D721Med (cell line): ENCODE measurements around the gene TMIGD2.
"Not testable (repeated sequence)": the region's sequence is repeated elsewhere in the genome, so short reads cannot be mapped to it uniquely, and the experiment has no call there.

Experiments used
- DNase-seq: peaks from one replicate; pipeline ENCODE4 v3.0.0; 2011; ENCODE audit warnings: low spot score; ENCODE audit not compliant: insufficient read length
- FAIRE-seq: peaks from 2 replicates; lab custom pipeline; 2011; peaks lifted over from hg19 to GRCh38; lab: Jason Lieb, UNC
- TF ChIP-seq, protein P1 (sequence below): IDR thresholded peaks from 2 replicates; pipeline ENCODE4 v1.5.1; 2012; ENCODE audit warnings: mild to moderate bottlenecking, control low read depth; ENCODE audit not compliant: insufficient read depth; ENCODE audit errors: missing control alignments

TMIGD2 gene

DNA sequence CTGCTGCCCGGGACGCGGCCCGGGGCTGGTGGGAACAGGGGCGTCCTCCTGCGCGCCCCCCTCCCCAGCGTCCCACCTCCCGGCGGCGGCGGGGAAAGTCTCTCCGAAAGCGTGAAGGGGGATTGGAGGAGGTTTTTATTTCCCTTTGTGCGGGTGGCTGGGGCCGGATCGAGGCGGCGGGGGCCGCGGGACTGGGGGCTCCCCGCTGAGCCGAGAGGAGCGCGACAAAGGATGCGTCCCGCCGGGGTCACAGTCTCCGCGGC lies 23.0 kb downstream of the TMIGD2 start:
- TF ChIP-seq, protein P1, sequence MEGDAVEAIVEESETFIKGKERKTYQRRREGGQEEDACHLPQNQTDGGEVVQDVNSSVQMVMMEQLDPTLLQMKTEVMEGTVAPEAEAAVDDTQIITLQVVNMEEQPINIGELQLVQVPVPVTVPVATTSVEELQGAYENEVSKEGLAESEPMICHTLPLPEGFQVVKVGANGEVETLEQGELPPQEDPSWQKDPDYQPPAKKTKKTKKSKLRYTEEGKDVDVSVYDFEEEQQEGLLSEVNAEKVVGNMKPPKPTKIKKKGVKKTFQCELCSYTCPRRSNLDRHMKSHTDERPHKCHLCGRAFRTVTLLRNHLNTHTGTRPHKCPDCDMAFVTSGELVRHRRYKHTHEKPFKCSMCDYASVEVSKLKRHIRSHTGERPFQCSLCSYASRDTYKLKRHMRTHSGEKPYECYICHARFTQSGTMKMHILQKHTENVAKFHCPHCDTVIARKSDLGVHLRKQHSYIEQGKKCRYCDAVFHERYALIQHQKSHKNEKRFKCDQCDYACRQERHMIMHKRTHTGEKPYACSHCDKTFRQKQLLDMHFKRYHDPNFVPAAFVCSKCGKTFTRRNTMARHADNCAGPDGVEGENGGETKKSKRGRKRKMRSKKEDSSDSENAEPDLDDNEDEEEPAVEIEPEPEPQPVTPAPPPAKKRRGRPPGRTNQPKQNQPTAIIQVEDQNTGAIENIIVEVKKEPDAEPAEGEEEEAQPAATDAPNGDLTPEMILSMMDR: no peak
- FAIRE-seq (no peak), DNase-seq (no peak)

DNA sequence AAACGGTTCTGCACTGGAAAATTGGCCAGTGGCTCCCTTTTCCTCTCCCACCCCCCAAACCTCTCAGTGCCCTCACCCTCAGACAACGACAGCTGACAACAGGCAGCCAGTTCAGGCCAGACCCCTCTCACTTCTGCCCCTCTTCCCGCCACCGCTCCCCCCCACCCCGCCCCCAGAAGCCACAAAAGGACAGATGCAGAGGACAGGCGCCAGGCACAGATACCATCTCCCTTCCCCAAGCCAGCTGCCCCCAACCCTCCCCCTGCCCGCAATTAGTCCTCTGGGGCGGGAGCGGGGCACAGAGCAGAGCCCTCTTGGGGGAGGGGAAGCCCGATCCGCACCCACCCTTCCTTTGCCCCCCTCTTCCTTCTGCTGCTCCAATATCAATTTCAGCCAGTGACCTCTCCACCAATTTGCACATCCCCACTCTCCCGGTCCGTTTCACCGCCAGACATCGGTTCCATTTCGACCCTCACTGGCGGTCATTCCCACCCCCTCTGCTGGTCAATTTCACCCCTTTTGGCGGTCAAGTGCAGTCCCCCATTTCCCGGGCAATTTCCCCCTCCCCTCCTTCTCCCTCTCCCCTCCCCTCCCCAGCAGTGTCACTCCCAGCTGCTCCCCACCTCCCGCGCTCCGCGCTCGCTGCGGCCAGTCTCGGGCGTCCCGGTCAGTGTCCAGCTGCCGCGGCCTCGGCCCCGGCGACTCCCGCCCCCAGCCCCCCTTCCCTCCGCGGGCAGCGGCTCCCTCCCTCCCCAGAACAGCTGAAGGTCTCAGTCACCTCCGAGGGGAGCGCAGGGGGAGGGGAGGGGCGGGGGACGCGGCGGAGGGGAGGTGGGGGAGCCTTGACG lies 23.5 kb downstream of the TMIGD2 start, which contains the start of gene SHD:
SHD (plus strand) TSS at position 848 of the 848 bp plus-strand sequence. CDS start 798 bp downstream, outside the sequence.
- TF ChIP-seq, protein P1: no peak
- FAIRE-seq: no peak
- no peak for DNase-seq

DNA sequence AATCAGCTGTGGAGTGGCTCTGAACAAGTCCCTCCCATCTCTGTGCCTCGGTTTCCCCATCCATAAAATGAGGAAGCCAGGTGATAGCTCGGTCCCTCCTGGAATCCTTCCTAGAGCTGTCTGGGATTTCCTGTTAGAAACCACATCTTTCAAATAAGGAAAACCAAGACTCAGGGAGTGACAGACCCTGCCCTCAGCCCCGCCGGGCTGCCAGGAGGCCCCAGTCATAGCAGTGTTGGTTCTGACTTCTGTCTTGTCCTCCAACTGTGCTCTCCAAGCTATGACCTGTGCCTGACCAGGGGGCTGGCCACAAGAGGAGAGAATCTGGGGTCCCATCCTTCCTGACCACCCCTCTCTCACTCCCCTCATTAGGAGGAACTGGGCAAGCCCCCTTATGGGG lies 24.2 kb downstream of the TMIGD2 start:
- FAIRE-seq (no peak), DNase-seq (no peak)
- TF ChIP-seq, protein P1: no peak

DNA sequence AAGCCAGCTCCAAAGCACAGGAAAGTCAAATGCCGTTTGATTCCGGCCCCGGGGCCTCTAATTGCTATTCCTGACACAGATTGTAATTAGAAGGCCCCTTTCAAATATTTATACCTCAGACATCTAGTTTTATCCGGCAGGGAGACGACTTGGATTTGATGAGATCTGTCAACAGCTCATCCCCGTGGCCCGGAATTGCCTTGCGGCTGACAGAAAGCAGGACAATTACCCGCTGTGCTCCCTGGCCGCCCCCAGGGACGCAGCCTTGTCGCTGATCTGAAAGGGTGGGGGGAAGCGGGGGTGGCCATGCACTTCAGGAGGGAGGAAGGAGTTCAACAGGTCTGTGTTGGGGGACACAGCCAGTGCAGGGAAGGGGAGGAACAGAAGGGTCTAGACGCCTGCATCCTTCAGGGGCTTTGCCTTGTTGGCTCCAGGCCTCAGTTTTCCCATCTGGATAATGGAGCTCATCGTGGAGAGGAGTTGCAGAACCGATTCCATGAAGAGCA lies 24.9 kb downstream of the TMIGD2 start:
- FAIRE-seq: no peak
- TF ChIP-seq, protein P1: no peak

DNA sequence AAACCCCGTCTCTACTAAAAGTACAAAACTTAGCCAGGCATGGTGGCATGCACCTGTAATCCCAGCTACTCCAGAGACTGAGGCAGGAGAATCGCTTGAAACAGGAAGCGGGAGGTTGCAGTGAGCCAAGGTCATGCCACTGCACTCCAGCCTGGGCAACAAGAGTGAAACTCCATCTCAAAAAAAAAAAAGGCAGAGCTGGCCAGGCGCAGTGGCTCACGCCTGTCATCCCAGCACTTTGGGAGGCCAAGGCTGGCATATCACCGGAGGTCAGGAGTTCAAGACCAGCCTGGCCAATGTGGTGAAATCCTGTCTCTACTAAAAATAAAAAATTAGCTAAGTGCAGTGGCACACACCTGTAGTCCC lies 27.9 kb downstream of the TMIGD2 start:
- DNase-seq, FAIRE-seq: not testable (repeated sequence)

More for the DNA sequence above, 24.9 kb downstream of the TMIGD2 start:
- no peak for DNase-seq

DNA sequence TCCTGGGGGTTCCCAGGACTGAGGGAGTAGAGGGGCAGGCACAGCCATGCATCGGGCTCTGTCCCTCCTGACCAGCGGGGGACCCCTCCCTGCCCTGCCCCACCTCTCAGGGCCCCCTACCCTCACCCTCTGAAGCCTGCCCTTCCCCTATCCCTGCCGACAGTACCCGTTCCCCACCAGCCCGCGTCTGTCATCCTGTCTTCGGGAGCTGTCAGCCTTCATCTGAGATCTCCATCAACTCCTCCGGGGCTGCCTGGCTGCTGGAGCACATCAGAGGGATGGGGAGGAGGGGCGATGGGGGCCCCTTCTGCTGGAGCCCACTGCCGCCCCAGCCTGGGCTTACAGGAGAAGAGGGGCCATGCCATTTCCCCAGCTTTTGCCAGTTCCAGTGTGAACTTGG lies 29.3 kb downstream of the TMIGD2 start:
- no peak for DNase-seq
- FAIRE-seq: no peak
- TF ChIP-seq, protein P1: no peak

DNA sequence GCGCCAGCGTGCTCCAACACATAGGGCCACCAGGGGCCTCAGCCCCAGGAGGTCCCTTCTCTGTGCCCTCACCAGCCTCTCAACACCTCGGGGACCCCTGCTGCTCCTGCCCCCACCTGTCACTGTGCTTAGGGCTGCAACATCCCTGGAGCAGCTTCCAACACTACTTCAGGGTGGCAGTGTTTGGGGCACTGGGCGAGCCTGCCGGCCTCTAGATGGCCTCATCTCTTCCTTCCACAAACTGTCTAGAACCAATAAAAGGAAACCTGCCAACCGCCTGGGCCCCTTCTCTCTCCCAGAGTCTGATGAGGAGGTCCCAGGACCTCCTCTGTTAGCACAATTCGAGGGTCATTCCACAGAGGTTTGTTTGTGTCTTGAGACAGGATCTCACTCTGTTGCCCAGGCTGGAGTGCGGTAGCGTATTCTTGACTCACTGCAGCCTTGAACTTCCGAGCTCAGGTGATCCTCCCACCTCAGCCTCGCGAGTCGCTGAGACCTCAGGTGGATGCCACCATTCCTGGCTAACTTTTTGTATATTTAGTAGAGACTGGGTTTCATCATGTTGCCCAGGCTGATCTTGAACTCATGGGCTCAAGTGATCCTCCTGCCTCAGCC lies 33.3 kb downstream of the TMIGD2 start:
- TF ChIP-seq, protein P1: no peak
- no peak for FAIRE-seq
- DNase-seq: no peak
